Neural cell (in vitro differentiated cells): Measurements from ENCODE around the gene MGLL. TPM values are rescaled to one million over a fixed set of nuclear protein-coding genes. Genes with fewer than 3 reads are reported as not detected.

Experiments used
- H2AFZ ChIP-seq: fragments of 200-600, 300-800 bp; sonication (generic), shearing (Covaris generic); 2 replicates; pipeline ENCODE4 v1.6.0; 2014; ENCODE audit warnings: low read depth, mild to moderate bottlenecking, antibody characterized with exemption, low read length, moderate library complexity
- H3F3A ChIP-seq: fragments of 200-600 bp; shearing (Covaris generic); 2 replicates; pipeline ENCODE4 v1.6.1; 2016; ENCODE audit warnings: mild to moderate bottlenecking, moderate library complexity, mixed read lengths, antibody characterized with exemption, low read length; ENCODE audit not compliant: insufficient read depth, poor library complexity, severe bottlenecking
- H3K27ac ChIP-seq: fragments of 200-600, 300-800 bp; sonication (generic), shearing (Covaris generic); 2 replicates; pipeline ENCODE4 v1.5.1; 2014; ENCODE audit warnings: mild to moderate bottlenecking, low read length, moderate library complexity
- H3K27me3 ChIP-seq: fragments of 300-800, 200-600 bp; sonication (generic), shearing (Covaris generic); 2 replicates; pipeline ENCODE4 v1.6.0; 2014; ENCODE audit warnings: mild to moderate bottlenecking, low read depth, low read length, moderate library complexity; ENCODE audit not compliant: insufficient read depth
- H3K36me3 ChIP-seq: fragments of 300-800, 200-600 bp; sonication (generic), shearing (Covaris generic); 2 replicates; pipeline ENCODE4 v1.5.1; 2014; ENCODE audit warnings: mild to moderate bottlenecking, antibody characterized with exemption, low read length, moderate library complexity; ENCODE audit not compliant: insufficient read depth
- H3K4me2 ChIP-seq: fragments of 300-800, 200-600 bp; sonication (generic), shearing (Covaris generic); 2 replicates; pipeline ENCODE4 v1.6.0; 2014; ENCODE audit warnings: mild to moderate bottlenecking, low read length
- H3K4me3 ChIP-seq: fragments of 300-800, 200-600 bp; sonication (generic), shearing (Covaris generic); 2 replicates; pipeline ENCODE4 v1.5.1; 2014; ENCODE audit warnings: mild to moderate bottlenecking, low read length, moderate library complexity
- H3K79me2 ChIP-seq: fragments of 200-600 bp; shearing (Covaris generic); replicated peaks from 2 replicates; pipeline ENCODE4 v1.6.0; 2014; ENCODE audit warnings: mild to moderate bottlenecking, low read length, moderate library complexity; ENCODE audit not compliant: insufficient read depth
- H3K9ac ChIP-seq: fragments of 300-800, 200-600 bp; sonication (generic), shearing (Covaris generic); 2 replicates; pipeline ENCODE4 v1.6.1; 2016; ENCODE audit warnings: mild to moderate bottlenecking, low read length, mixed read lengths
- H3K9me2 ChIP-seq: fragments of 200-600 bp; shearing (Covaris generic); 2 replicates; pipeline ENCODE4 v1.6.1; 2016; ENCODE audit warnings: mild to moderate bottlenecking, low read length, mixed read lengths; ENCODE audit not compliant: insufficient read depth
- H3K9me3 ChIP-seq: fragments of 200-600, 300-800 bp; sonication (generic), shearing (Covaris generic); 2 replicates; pipeline ENCODE4 v1.6.1; 2016; ENCODE audit warnings: mild to moderate bottlenecking, mixed run types, low read length, moderate library complexity, mixed read lengths
- H4K20me1 ChIP-seq: fragments of 200-600 bp; shearing (Covaris generic); 2 replicates; pipeline ENCODE4 v1.6.1; 2016; ENCODE audit warnings: mild to moderate bottlenecking, mixed run types; ENCODE audit not compliant: insufficient read depth
- EP300 ChIP-seq: fragments of 450-650 bp; conservative IDR thresholded peaks from 2 replicates; pipeline ENCODE4 v1.6.1; 2014; ENCODE audit warnings: antibody characterized with exemption, mild to moderate bottlenecking, moderate library complexity; ENCODE audit not compliant: poor library complexity, severe bottlenecking
- EZH2 ChIP-seq: fragments of 200-600, 300-800 bp; shearing (Covaris generic), sonication (generic); IDR thresholded peaks from 2 replicates; pipeline ENCODE4 v1.6.1; 2014; ENCODE audit warnings: antibody characterized with exemption, low read length, borderline replicate concordance, mild to moderate bottlenecking; ENCODE audit not compliant: insufficient read depth, poor library complexity, severe bottlenecking
- MXI1 ChIP-seq: fragments of 450-650 bp; conservative IDR thresholded peaks from 2 replicates; pipeline ENCODE4 v1.6.1; 2014; ENCODE audit warnings: antibody characterized with exemption, mild to moderate bottlenecking; ENCODE audit not compliant: poor library complexity, severe bottlenecking
- POLR2AphosphoS5 ChIP-seq: IDR thresholded peaks from 2 replicates; pipeline ENCODE4 v1.6.1; 2012
- RAD21 ChIP-seq: fragments of 450-650 bp; conservative IDR thresholded peaks from 2 replicates; pipeline ENCODE4 v1.6.1; 2014; ENCODE audit warnings: antibody characterized with exemption, mild to moderate bottlenecking, moderate library complexity
- SMC3 ChIP-seq: fragments of 450-650 bp; conservative IDR thresholded peaks from 2 replicates; pipeline ENCODE4 v1.6.1; 2014; ENCODE audit warnings: antibody characterized with exemption, mild to moderate bottlenecking, moderate library complexity; ENCODE audit not compliant: poor library complexity
- TAF1 ChIP-seq: IDR thresholded peaks from 2 replicates; pipeline ENCODE4 v1.6.1; 2012; ENCODE audit warnings: low read depth
- polyA plus RNA-seq: library from polyadenylated mRNA; depleted of rRNA; stranded (reverse); fragments of >200 nt; gene quantifications from 2 replicates; pipeline ENCODE4 v1.2.3, GENCODE V29; 2014
- TF ChIP-seq, protein P1 (sequence below): IDR thresholded peaks from 2 replicates; pipeline ENCODE4 v1.6.1; 2012; ENCODE audit warnings: borderline replicate concordance
- TF ChIP-seq, protein P2 (sequence below): fragments of 450-650 bp; IDR thresholded peaks from 2 replicates; pipeline ENCODE4 v1.5.1; 2014; ENCODE audit warnings: antibody characterized with exemption, mild to moderate bottlenecking, moderate library complexity; ENCODE audit not compliant: poor library complexity, severe bottlenecking

The MGLL gene
- polyA plus RNA-seq, 1 donor from 2014 or later, result 2.0 TPM

DNA sequence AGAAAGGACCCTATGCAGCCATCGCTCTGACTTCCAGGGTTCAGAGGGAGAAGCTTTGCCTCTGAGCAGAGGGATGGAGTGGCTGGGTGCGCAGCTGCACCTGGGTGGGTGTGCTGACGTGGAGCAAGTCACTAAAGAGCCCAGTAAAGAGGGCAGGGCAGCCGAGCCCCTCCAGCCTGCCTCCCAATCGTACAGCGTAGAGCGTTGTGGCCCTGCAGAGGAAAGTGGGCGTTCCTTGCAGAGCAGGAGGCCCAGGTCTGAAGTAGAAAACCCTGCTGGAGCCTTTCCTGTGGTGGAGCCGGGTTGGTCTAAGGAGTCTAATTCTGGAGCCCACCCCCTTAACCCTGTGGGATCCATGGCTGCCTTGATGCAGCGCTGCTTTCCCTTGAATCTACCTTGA lies 88.5 kb downstream of the MGLL start:
- Histone ChIP-seq H3K9me2 (no peaks in the 10 kb centered on the region), H3K4me2 (no peak overlapping the region)

DNA sequence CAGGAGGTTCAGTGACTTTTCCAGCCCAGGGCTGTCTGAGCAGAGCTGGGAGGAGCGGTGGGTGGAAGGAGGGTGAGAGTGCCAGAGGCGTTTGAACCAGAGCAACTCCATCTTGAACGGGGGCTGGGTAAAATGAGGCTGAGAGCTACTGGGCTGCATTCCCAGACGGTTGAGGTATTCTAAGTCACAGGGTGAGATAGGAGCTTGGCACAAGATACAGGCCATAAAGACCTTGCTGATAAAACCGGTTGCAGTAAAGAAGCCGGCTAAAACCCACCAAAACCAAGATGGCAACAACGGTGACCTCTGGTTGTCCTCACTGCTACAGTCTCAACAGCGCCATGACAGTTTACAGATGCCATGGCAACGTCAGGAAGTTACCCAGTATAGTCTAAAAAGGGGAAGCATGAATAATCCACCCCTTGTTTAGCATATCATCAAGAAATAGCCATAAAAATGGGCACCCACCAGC lies 89.4 kb downstream of the MGLL start:
- no peaks in the 10 kb centered on the region for H3F3A ChIP-seq
- H3K4me2 ChIP-seq, result no peak overlapping the region
- no peak for TF ChIP-seq MXI1
- no peak for TF ChIP-seq EZH2
- TF ChIP-seq SMC3, result no peak
- TF ChIP-seq EP300, result no peak
- TF ChIP-seq TAF1, result no peak
- TF ChIP-seq, protein P1, sequence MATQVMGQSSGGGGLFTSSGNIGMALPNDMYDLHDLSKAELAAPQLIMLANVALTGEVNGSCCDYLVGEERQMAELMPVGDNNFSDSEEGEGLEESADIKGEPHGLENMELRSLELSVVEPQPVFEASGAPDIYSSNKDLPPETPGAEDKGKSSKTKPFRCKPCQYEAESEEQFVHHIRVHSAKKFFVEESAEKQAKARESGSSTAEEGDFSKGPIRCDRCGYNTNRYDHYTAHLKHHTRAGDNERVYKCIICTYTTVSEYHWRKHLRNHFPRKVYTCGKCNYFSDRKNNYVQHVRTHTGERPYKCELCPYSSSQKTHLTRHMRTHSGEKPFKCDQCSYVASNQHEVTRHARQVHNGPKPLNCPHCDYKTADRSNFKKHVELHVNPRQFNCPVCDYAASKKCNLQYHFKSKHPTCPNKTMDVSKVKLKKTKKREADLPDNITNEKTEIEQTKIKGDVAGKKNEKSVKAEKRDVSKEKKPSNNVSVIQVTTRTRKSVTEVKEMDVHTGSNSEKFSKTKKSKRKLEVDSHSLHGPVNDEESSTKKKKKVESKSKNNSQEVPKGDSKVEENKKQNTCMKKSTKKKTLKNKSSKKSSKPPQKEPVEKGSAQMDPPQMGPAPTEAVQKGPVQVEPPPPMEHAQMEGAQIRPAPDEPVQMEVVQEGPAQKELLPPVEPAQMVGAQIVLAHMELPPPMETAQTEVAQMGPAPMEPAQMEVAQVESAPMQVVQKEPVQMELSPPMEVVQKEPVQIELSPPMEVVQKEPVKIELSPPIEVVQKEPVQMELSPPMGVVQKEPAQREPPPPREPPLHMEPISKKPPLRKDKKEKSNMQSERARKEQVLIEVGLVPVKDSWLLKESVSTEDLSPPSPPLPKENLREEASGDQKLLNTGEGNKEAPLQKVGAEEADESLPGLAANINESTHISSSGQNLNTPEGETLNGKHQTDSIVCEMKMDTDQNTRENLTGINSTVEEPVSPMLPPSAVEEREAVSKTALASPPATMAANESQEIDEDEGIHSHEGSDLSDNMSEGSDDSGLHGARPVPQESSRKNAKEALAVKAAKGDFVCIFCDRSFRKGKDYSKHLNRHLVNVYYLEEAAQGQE, result no peak
- TF ChIP-seq, protein P2, sequence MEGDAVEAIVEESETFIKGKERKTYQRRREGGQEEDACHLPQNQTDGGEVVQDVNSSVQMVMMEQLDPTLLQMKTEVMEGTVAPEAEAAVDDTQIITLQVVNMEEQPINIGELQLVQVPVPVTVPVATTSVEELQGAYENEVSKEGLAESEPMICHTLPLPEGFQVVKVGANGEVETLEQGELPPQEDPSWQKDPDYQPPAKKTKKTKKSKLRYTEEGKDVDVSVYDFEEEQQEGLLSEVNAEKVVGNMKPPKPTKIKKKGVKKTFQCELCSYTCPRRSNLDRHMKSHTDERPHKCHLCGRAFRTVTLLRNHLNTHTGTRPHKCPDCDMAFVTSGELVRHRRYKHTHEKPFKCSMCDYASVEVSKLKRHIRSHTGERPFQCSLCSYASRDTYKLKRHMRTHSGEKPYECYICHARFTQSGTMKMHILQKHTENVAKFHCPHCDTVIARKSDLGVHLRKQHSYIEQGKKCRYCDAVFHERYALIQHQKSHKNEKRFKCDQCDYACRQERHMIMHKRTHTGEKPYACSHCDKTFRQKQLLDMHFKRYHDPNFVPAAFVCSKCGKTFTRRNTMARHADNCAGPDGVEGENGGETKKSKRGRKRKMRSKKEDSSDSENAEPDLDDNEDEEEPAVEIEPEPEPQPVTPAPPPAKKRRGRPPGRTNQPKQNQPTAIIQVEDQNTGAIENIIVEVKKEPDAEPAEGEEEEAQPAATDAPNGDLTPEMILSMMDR, result no peak
- no peak for TF ChIP-seq POLR2AphosphoS5
- TF ChIP-seq RAD21, result no peak
- H3K27ac ChIP-seq, result no peak overlapping the region
- no peak overlapping the region for H3K9ac ChIP-seq
- no peaks in the 10 kb centered on the region for H4K20me1 ChIP-seq
- H3K79me2 ChIP-seq, result no peaks in the 10 kb centered on the region
- no peaks in the 10 kb centered on the region for H3K36me3 ChIP-seq
- no peak overlapping the region for H2AFZ ChIP-seq
- H3K27me3 ChIP-seq, result no peaks in the 10 kb centered on the region
- H3K4me3 ChIP-seq, result no peak overlapping the region
- H3K9me3 ChIP-seq, result no peaks in the 10 kb centered on the region
- no peaks in the 10 kb centered on the region for H3K9me2 ChIP-seq

More for the DNA sequence above, 88.5 kb downstream of the MGLL start:
- no peaks in the 10 kb centered on the region for H3K9me3 ChIP-seq
- no peak for TF ChIP-seq EZH2
- TF ChIP-seq TAF1, result no peak
- TF ChIP-seq MXI1, result no peak
- TF ChIP-seq, protein P2, result no peak
- no peak for TF ChIP-seq EP300
- TF ChIP-seq, protein P1, result no peak
- no peak for TF ChIP-seq SMC3
- no peak for TF ChIP-seq POLR2AphosphoS5
- TF ChIP-seq RAD21, result no peak
- no peak overlapping the region for H3K9ac ChIP-seq
- no peak overlapping the region for H2AFZ ChIP-seq
- H4K20me1 ChIP-seq, result no peaks in the 10 kb centered on the region
- no peak overlapping the region for H3K27ac ChIP-seq
- no peaks in the 10 kb centered on the region for H3K36me3 ChIP-seq
- H3F3A ChIP-seq, result no peaks in the 10 kb centered on the region
- no peaks in the 10 kb centered on the region for H3K79me2 ChIP-seq
- no peak overlapping the region for H3K4me3 ChIP-seq
- no peaks in the 10 kb centered on the region for H3K27me3 ChIP-seq
